Astrocyte of the spinal cord (primary cell): ENCODE data around the gene C19orf12.
"Not testable (repeated sequence)": the region's sequence is repeated elsewhere in the genome, so short reads cannot be mapped to it uniquely, and the experiment has no call there.

Experiments used
- DNase-seq: peaks from one replicate; pipeline ENCODE4 v3.0.0; 2011; ENCODE audit warnings: low read depth, low spot score
- H3K4me3 ChIP-seq: 2 replicates; pipeline ENCODE4 v1.5.1; 2011; ENCODE audit warnings: low read depth, mild to moderate bottlenecking, low read length, moderate library complexity
- CTCF ChIP-seq: IDR thresholded peaks from 2 replicates; pipeline ENCODE4 v1.5.1; 2012; ENCODE audit warnings: low read depth, mild to moderate bottlenecking, low read length, inconsistent platforms
- in situ Hi-C: cut with HindIII; loops from 2 replicates; pipeline ENCODE4 v1.10.0; 2017; ENCODE audit warnings: low sequenced_read_pairs

C19orf12 gene

GRCh38 chr19:29673451-29674371 lies 41.4 kb downstream of the C19orf12 start:
- in situ Hi-C loops, result no loop called here
- DNase-seq, result no peak
- TF ChIP-seq CTCF, result no peak
- H3K4me3 ChIP-seq, result no peak overlapping the region

- no peak for TF ChIP-seq CTCF
- no peak for DNase-seq
- in situ Hi-C loops, result no loop called here
- H3K4me3 ChIP-seq, result no peak overlapping the region
These were observed 42.1 kb downstream of the C19orf12 start for GRCh38 chr19:29672933-29673336.

GRCh38 chr19:29672319-29672932 lies 42.6 kb downstream of the C19orf12 start:
- in situ Hi-C loops, result no loop called here
- no peak for TF ChIP-seq CTCF
- DNase-seq, result no peak
- no peak overlapping the region for H3K4me3 ChIP-seq

GRCh38 chr19:29671393-29672160 lies 43.5 kb downstream of the C19orf12 start:
- DNase-seq, result peak; percentile 31
- H3K4me3 ChIP-seq, result no peak overlapping the region
- TF ChIP-seq CTCF, result no peak
- in situ Hi-C loops, result no loop called here

- DNase-seq, in situ Hi-C loops: not testable (repeated sequence)
These were observed 44.1 kb downstream of the C19orf12 start for GRCh38 chr19:29671026-29671392.

GRCh38 chr19:29670255-29670654 lies 44.8 kb downstream of the C19orf12 start:
- DNase-seq, result no peak
- in situ Hi-C loops, result no loop called here

More at GRCh38 chr19:29671026-29671392, 44.1 kb downstream of the C19orf12 start:
- not testable (repeated sequence) for H3K4me3 ChIP-seq

More at GRCh38 chr19:29670255-29670654, 44.8 kb downstream of the C19orf12 start:
- TF ChIP-seq CTCF, result no peak
- H3K4me3 ChIP-seq, result no peak overlapping the region
